ENCODE results near the gene MMS22L.
A peak's percentile ranks its signal among the peaks of the same experiment; 100 is the strongest.
"Not testable (repeated sequence)": the region's sequence is repeated elsewhere in the genome, so short reads cannot be mapped to it uniquely, and the experiment has no call there.

MMS22L gene

DNA sequence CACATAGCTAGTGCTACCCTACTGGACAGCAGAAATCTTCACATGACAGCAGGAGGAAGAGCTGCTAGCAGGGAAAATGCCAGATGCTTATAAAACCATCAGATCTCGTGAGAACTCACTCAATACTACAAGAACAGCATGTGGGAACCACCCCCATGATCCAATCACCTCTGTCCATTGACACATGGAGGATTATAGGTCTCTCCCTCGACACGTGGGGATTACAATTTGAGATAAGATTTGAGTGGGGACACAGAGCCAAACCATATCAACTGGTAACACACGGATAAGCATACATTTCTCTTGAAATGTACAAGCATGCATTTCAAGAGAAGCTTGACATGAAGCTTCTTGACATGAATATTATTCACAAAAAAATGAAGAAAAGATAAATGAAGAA is 64.1 kb downstream of the MMS22L start:
- no peak for DNase-seq

DNA sequence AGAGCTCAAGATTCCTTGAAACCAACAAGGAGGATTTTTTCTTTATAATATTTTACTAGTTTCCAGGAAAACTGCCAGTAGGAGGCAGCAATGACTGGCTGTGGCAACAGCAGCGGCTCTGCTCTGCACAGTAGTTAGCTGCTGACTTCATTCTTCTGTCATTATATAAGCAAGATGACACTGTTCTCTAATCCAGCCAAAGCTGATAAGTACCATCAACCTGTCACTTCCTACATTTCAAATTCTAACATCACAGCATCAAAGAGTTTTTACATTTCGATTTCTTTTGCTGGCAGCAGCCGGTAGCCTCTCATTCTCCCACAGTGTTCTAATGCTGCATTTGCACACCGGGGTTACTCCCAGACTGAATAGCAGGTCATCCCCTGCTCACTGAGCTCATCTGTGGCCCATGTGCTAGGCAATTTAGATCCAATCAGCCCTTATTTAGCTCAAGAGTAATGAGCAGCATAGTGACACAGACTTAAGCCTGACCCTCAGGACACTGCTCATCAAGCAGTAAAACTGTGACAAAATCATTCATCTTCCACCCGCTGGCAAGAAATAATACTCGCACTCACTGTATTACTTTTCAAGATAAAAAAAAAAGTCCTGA is 67.8 kb downstream of the MMS22L start:
- no peak for DNase-seq

DNA sequence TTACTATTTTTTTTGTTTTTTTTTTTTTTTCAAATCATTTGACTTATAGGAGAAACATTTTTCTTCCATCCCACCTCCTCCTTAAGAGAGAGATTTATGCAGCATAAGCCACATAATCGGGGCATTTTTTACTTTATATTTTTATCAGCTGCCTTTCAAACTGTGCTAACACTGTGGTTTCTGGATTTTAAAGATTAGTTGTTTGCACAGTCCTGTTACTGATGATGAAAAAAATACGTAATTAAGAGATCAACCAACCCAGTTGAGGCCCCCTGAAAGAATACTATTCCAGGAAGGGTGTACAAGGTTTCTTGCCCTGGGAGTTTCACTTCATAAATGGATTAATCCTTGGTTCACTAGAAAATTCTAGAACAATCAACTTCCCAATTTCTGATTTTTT is 68.3 kb downstream of the MMS22L start:
- no peak for DNase-seq

DNA sequence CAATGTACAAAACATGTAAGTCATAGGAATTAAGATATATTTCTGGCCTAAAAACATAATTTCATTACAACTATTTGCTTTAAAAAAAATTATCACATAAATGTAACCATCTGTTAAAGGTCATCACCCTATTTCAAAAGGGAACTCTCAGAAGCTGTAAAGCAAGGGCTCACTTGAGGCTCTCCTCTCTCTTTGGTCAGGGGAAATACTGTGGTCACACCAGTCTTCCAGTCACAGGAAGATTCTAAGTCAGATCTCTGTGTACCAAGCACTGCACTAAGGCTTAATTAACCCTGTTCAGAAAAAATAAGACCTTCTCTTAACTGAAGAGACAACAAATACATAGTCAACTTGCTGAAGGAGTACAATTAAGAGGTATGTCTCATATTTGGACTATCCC is 75.6 kb downstream of the MMS22L start:
- no peak for DNase-seq

DNA sequence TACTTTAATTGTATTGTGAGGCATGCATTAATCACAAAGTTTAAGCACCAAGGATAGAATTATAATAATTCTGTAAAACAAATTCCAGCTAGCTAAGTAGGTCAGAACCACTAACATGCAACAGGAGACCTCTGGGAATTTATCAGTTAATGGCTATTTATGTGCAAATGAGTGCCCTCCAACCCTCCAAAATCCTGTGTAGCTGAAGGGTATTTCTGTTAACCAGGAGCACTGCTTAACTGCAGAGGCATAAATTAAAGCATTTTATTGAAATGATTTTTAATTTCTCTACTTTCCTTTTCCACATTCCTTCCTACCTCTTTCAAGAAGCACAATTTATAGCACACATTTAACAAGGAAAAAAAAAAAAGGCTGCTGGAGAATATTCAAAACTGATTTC is 77.0 kb downstream of the MMS22L start:
- no peak for DNase-seq

DNA sequence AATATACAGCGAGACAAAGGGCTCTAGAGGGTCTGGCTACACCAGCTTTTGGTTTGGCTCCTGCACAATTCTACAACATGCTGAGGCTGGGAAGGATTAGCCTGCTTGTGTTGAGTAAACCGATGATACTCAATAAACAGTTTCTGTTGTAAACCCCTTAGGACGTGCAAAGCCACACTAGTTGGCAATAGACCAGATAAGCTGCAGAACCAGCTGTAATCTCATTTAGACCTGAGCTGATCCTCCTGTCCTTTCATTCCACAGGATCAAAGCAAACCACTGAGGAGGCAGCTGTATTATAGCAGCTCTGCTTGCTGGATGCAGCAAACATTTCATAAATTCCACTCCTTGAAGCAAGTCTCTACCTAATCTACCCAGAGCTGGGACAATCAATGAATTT is 79.7 kb downstream of the MMS22L start:
- DNase-seq, result no peak

DNA sequence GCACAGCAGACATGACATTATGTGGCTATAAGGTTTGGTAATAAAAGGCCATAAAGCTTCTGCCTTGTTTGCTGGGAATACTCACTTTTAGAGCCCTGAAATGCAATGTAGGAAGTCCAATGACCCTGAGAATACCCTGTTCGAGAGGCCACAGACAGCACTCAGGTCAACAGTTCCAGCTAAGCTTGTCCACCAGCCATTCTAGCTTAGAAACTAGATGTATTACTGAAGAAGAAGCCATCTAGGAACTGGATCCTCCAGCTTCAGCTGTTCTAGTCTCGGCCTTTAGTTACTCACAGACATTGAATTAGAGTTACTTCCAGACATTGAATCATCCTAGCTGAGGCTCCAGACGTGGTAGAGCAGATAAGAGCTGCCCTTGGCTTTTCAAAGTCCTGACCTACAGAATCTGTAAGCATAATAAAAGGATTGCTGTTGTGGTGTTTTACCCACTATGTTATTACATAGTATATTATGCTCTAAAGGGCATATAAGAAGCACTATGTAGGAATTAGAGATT is 84.9 kb downstream of the MMS22L start:
- no peak for DNase-seq

DNA sequence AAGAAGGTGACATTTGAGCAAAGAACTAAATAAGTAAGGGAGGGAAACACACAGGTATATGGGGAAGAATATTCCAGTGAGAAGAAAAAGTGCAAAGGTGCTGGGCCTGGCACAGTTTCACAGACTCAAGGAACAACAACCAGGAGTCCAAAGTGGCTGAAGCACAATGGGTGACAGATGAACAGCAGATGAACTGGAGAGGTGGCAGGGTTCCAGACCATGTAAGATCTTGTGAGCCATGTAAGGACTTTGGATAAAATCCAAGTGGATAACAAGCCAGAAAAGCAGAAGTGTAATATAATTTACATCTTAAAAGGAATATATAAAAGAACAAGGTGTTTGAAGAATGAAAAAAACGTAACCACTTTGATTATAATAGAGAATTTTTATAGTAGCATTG is 87.9 kb downstream of the MMS22L start:
- DNase-seq, result no peak

DNA sequence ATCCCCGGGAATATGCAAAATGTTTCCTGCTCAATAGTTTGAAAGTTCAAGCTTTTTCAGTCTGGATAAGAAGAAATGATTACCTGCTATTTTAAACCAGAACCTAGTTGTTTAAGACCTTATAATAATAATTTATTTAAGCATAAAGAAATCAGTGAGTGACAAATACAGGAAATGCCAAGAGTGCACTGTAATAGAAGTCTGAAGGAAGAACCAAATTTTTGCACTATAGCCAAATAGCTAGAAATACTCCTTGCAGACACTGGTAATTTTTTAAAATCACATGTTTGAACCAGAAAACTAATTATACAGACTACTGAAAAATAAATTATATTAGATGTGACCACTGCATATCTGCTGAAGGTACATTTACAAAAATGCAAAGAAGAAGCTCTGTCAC is 93.2 kb downstream of the MMS22L start:
- no peak for DNase-seq

DNA sequence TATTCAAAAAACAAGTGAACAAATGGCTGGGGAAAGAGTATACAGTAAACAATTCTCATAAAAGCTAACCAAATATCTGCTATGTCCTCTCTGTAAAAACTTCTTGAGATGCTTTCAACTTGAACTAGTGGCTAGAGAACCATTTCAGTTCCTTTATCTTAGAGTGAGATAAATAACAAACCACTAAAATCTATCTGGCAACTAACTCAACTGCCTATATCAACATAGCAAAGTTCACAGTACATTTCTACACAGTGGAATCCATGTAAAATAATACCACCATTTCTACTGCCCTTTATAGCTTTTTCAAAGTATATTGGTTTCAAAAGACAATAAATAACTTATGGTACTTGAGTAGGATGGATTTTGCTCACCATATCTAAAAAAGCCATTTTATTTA is 95.1 kb downstream of the MMS22L start:
- no peak for DNase-seq

DNA sequence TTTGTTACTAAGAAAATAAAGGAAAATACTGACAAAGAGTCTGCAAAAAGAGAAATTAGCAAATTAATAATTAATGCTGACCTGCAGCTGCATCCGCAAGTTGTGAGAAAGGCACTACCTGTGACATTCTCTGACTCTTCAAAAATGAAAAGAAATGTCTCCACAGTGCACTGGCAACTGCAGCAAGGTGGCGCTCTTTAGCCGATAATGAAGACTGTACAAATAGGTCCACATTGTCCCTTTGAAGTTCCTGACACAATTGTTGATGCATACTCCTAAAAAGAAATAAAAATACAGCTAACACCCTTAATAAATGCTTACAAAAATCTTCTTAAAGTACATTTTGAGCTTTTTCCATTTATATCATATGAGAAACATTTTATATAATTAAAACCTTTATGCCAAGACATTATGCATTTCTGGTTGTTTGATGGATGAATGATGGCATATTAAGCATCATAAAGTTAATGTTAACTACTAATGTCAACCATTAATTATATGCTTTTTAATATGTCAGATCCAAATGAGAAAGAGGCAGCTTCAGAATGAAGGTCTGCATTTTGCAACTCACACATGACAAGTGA is 96.5 kb downstream of the MMS22L start:
- DNase-seq, result peak; percentile 3 to 46 (median 40)

DNA sequence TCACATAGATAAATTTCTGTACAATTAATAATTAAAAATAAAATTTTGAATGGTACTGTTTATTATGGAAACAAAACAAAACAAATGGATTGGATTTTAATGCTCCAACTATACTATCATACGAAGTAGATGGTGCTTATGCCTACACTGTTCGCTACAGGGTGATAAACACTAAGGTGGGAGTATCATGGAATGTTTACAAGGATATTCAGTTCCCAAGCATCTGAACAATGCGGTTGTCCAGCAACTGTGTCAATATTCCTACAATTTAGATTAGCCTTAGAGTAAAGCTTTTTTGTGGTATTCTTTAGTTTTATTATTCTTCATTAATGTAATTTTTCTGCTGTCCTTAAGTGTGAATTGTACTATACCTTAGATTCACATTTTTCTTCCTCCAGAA is 105.1 kb downstream of the MMS22L start:
- DNase-seq, result no peak

DNA sequence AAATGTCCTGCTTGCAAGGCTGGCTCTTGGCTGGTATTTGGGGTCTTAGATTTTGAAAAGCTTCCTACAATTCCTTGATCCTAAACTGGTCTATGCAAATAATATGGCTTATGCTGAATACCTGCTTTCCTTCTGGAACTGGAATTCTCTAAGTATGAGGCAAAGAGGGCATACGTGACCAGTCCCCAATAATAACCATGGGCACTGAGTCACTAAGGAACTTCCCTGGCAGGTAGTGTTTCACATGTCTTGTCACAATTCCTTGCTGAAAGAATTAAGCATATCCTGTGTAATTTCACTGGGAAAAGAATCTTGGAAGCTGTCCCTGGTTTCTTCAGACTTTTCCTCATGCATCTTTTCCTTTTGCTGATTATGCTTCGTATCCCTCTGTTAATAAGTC is 106.5 kb downstream of the MMS22L start:
- DNase-seq, result no peak

DNA sequence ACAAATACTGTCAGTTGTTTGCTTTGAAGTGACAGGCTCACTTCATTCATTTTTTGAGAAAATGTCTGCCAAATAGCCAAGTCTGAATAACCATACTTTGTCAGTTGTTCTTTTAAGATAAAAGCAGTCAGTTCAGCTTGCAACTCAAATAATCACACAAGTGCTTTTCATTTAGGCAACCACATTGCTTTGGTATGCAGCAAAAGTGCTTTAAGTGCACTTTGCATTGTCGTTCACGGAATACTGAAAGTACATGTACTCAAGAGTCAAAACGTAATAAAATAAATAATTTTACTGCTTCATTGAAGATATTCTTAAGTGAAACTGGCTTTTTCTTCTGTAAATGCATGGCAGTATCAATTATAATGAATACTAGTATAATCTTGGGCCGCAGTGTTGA is 107.2 kb downstream of the MMS22L start:
- no peak for DNase-seq

DNA sequence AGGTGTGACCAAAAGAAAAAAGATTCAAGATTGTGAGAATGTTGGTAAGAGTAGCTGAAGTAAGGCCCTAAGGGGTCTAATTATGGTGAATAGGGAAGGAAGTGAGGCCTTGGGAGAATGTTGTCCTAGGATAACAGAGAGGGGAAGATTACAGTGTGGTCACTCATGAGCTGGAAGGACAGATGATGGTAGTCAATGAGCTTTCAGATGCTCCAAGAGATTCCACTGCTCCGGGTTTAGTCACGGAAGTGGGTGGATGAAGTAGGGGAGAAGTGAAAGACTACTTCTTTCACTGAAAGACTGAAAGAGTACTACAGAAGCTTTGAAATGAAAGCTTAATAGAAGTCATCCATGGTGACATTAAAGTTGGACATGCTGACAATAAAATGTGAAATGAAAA is 108.5 kb downstream of the MMS22L start:
- no peak for DNase-seq

DNA sequence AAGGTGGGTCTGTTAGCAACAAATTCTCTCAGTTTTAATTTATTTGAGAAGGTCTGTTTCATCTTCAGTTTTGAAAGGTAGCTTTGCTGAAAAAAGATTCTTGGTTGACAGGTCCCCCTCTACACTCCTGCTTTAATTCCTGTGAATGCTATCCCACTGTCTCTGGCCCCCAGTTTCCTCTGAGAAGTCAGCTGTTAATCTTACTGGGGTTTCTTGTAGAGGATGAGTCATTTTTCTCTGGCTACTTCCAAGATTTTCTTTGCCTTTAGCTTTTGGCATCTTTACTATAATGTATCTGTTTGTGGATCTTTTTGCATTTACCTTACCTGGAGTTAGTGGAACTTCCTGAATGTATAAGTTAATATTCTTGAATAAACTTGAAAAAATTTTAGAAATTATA is 122.7 kb downstream of the MMS22L start:
- DNase-seq, result no peak

DNA sequence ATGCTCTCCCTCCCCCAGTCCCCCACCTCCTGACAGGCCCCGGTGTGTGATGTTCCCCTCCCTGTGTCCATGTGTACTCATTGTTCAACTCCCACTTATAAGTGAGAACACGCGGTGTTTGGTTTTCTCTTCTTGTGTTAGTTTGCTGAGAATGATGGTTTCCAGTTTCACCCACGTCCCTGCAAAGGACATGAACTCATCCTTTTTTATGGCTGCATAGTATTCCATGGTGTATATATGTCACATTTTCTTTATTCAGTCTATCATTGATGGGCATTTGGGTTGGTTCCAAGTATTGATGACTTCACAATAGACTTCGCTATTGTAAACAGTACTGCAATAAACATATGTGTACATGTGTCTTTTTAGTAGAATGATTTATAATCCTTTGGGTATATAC is 127.6 kb downstream of the MMS22L start:
- DNase-seq, result not testable (repeated sequence)

DNA sequence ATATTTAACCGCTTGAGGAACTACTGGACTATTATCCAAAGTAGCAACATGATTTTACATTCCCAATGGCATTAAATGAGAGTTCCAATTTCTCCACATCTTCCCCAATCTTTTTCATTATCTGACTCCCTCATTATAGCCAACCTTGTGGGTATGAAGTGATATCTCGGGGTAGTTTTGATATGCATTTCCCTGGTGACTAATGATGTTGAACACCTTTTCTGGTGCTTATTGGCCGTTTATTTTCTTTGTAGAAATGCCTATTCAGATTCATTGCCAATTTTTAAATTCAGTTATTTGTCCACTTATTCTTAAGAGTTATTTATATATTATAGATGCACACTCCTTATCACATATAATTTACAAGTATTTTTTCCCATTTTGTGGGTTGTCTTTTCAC is 129.0 kb downstream of the MMS22L start:
- no peak for DNase-seq

DNA sequence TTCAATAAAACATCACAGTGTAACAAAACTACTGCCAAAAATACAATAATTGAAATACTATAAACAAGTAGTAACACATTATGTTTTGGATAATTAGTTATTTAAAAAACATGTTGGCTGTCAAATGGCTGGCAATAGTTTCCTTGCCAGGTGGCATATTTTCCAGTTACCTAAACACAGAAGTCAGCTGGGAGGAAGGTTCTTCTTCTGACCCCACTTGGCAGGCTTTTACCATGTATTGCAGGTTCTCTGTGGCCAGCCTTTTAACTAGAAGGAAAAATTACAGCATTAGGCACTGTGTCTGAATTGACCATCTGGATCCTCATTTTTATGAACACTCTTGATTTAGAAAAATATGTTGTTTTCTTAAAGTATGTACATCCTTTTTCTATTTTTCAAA is 131.4 kb downstream of the MMS22L start:
- no peak for DNase-seq

DNA sequence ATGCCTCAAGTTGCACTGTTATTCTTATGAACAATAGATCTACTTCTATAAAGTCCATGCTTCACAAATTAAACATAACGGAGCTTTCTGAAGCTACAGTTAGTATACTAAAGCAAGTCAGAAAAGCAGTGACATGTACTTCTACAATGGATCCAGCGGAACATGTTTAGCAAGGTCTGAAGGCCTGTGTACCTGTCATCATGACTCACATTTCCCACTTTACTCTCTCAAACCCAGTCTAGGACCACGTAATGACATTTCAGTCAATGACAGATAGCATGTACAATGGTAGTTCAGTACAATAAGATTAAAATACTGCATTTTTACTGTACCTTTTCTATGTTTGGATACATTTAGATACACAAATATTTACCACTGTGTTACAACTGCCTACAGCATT is 132.1 kb downstream of the MMS22L start:
- DNase-seq, result no peak

DNA sequence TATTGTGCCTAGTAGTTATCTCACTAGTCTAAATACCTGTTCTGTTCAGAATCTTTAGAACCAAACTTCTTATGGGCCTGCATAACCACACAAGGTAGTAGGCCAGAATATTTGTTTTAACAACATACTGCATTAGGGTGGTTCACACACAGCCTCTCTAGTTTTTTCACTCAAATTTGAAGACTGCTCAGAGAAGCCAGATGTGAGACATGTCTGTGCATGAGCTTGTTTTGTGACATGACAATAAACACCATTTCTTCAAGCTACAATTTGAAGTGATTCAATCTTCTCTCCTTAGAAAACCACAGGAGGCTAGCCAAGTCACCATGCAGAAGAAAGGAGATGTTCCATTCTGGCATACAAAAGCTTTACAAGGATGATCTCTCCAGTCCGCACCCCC is 135.6 kb downstream of the MMS22L start:
- DNase-seq, result no peak

DNA sequence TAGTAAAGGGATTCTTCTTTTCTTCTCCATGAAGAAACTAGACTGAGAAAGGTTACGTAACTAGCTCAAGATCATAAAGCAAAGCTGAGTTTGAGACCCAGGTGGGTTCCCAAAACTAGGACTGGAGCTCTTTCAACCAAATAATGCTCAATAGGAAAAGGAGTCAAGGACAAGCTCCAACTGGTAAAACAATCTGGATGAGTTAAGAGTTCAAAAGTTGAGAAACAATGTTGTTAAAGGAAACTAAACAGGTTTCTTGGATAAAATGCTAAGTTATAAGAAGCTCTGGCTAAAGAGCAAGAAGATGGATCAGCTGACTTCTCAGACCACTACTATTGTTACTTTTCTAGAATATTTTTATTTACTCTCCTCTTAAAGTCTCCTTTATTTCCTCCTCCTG is 137.3 kb downstream of the MMS22L start:
- DNase-seq, result no peak

DNA sequence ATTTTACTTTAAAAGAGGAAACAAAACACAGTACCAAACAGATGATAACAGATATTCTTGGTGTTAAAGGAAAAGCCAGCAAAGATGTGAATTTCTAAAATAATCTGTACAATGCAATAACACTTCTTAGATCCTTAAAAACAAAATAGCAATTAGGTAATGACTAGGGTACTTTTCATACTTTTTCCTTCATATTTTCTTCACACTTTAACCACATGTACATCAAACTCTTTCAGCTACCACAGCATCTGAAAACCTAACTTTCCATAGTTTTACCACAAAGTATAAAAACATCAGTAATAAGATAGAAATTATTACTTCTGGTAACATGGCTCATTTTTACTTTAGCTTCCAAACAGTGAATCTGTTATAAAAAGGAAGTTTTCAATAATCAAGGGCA is 141.3 kb downstream of the MMS22L start:
- no peak for DNase-seq

DNA sequence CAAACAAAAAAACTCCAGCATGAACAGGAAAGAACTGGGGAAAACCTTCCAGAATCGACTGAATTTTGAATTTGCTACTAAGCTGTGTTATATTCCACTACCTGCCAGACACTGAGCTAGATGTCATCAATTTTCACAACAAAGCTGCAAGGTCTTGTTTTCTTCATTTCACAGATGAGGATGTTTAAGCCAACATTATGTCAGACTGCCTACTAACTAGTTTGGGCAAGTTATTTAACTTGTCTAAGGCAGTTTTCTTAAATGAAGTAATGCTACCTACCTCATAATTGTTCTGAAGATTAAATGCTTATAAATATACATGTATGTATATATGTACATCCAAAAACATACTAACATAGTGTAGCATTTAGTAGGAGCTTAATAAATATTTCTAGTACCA is 144.4 kb downstream of the MMS22L start:
- DNase-seq, result no peak

DNA sequence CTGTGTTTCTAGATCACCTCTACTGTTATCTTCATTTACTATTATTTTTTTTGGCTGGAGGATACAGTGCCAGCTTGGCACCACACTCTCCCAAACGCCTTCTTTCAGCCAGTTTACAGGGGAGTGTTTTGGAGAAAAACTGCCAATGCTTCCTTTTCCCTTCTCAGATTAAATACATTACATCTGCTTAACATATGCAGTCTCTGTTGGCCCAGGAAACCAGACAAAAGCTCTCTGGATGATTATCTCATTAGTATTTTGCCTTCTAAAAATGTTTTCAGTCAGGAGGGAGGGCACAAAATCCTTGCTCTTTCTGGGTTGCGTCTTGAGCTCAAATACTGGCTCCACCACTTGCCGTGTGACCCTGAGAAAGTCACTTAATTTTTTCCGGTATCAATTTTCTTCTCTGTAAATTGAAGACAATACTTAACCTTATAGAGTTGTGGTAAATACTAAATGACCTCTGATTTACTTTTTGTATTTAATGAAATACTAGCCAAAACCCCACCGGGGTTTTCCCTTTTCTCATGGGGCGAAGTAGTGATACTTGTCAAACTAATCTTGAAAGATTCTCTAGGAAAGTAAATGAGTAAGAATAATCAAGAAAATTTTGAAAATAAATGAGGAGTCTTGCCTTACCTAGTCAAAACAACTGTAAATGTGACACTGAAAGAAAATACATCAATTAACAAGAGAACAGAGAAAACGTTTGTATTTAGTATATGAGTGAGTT is 146.2 kb downstream of the MMS22L start:
- no peak for DNase-seq
